ENCODE data around the gene TRIM36.

Gene TRIM36, protein sequence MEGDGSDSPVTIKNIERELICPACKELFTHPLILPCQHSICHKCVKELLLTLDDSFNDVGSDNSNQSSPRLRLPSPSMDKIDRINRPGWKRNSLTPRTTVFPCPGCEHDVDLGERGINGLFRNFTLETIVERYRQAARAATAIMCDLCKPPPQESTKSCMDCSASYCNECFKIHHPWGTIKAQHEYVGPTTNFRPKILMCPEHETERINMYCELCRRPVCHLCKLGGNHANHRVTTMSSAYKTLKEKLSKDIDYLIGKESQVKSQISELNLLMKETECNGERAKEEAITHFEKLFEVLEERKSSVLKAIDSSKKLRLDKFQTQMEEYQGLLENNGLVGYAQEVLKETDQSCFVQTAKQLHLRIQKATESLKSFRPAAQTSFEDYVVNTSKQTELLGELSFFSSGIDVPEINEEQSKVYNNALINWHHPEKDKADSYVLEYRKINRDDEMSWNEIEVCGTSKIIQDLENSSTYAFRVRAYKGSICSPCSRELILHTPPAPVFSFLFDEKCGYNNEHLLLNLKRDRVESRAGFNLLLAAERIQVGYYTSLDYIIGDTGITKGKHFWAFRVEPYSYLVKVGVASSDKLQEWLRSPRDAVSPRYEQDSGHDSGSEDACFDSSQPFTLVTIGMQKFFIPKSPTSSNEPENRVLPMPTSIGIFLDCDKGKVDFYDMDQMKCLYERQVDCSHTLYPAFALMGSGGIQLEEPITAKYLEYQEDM

DNA sequence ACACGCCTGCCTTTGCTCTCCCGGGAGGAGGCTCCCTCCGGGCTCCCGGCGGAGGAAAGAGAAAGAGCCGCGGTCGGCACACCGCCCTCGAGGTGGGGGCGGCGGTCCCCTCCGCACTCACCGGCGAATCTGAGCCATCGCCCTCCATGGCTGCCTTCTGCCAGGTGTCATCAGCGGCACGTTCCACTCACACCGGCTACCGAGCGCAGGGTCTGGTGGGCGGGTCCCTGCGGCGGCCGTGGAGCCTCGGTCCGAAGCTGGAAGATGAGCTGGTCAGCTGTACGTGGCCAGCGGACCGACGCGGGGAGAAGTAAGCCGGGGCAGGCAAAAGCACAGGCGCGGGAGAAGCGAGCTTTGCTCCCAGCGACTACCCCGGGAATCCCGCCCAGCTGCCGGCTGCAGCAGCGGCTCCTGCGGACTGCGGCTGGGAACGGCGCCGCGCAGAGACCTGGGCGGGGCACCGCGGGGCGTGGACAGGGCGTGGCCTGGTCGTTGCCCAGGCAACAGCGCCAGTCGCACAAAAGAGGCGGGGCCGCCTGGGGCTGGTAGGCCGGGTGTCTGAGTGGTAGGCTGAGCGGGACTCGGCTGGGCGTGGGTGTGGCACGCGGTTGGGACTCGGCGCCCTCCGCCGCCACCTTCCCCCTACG, at the start of gene TRIM36:
Gene TRIM36, minus strand, starts transcription at position 422 of the 647 bp plus-strand sequence. Its CDS starts 274 bp downstream, at position 148.
- FAIRE-seq = no peak

DNA sequence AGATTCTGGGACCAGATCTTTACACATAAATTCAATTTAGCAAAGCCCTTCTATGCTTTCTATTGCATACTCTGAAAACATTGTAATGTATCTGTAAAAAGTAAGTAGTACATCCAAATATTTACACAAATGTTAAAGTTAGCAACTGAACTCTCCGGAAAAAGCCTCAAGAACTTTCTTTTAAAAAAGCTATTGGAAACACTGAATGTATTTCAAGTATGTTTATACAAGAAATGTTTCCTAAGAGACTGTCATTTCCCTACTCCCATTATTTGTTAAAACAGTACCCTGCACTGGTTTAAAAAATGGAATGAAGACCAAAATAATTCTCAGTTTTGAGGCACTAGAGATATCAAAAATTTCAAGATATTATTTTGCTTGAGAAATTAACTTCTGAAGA, 44.8 kb upstream of the TRIM36 start:
- FAIRE-seq = no peak

GRCh38 chr5:115209279-115209678, 39.6 kb upstream of the TRIM36 start:
- no peak for FAIRE-seq

- no peak for FAIRE-seq
Measured at GRCh38 chr5:115202952-115203351, 33.2 kb upstream of the TRIM36 start.

GRCh38 chr5:115196161-115196560, 26.5 kb upstream of the TRIM36 start:
- no peak for FAIRE-seq

DNA sequence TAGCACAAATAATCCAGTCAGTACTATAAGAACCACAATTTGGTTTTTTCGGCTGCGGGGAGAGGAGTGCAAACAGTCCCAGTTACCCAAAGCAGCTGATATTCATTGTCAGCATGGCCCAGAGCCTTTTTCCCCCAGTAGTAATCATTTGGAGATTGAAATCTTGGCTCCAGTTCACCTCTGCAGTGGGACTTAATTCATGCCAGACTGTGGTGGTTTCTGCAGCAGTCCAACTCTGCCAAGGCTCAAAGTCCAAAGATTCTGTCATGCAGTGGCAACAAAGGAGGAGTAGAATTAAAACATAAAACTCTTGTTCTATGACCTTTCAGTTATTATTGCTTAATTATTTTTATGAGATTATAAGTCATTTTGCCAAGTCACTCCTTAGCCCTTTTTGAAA, 25.0 kb upstream of the TRIM36 start:
- FAIRE-seq = no peak

DNA sequence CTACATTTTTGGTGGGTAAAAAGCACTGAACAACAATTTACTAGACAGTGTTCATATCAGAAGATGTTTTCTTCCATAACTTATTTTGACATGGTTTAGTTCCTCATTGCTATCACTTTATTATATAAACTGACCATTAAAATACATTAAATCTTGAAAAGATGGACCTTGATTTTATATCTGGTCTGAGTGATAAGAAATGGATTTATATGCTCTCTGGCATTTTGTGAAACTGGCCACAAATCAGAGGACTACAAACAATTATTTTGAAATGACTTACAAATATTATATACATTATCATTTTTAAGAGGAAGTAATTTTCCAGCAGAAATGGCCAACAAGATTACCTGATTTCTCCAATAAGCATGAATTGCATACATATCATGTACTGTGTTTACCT, 23.6 kb upstream of the TRIM36 start:
- no peak for FAIRE-seq

DNA sequence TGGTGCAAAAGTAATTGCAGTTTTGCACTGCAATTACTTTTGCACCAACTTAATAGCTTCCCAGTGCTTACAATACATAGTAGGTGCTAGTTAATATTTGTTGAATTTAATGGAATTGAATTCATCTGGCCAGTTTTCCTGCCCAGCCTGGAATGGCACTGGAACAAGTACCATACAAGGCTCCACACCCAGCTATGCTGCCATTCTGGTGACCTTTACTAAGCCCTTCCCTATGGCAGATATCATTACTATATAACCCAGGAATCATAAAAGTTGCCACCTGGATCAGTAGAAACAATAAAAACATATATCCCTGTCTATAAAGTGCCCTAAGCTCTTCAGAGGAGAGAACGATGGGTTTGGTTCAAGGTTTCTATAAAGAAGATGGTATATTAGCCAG, 22.4 kb upstream of the TRIM36 start:
- no peak for FAIRE-seq

DNA sequence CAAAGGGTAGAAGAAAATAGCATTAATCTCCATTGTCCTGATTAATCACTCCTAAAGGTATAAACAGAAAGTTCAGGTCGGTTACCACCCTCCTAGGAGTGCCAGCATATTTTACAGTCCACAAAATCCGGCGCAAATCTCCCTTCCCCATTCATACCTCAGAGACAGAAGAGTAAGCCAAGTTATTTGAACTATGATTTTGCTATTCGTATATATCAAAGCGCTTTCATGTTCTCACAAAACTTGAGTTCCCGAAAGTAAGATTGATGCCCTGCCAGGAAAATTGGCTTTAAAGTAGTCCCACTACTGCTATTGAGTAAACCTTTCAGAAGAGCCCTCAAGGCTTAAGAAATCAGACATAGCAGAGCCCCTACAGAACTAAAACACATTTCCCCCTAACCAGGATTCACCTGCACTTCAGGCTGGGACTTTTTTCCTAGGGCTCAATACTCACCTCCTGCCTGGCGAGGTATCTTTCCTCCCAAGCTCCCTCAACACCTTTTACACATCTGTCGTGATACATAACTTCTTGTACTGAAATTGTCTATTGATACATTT, 21.8 kb upstream of the TRIM36 start:
- FAIRE-seq = no peak

DNA sequence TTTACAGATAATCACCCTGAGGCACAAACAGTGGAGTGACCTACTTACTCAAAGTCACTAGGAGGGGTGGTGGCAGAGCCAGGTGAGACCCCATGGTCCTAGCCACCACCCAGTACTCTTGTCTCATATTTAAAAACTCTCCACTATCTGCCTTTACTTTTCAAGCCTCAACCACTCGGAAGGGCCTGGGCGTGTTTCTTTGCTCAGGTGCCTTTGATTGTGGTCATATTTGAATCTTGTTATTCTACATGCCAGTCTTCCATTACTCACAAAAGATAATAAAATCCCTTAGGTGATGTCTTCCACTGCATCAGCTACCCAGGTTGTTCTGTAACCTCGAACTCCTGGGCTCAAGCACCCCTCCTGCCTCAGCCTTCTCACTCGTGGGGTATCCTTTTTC, 20.7 kb upstream of the TRIM36 start:
- FAIRE-seq = no peak

GRCh38 chr5:115189866-115190265, 20.2 kb upstream of the TRIM36 start:
- FAIRE-seq = no peak

GRCh38 chr5:115186794-115187193, 17.1 kb upstream of the TRIM36 start:
- no peak for FAIRE-seq

DNA sequence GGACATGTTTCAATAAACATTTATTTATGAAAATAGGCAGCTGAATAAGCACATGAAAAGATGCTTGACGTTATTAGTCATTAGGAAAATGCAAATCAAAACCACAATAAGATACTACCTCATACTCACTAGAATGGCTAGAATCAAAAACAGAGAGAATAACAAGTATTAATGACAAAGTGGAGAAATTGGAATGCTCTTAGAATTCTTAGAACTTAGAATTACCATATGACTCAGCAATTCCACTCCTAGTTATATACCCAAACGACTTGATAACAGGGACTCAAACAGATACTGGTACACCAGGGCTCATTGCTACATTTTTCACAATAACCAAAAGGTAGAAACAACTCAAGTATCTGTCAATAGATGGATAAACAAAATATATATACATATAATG, 15.1 kb upstream of the TRIM36 start:
- no peak for FAIRE-seq

- no peak for FAIRE-seq
Measured at GRCh38 chr5:115181757-115182156, 12.0 kb upstream of the TRIM36 start.

DNA sequence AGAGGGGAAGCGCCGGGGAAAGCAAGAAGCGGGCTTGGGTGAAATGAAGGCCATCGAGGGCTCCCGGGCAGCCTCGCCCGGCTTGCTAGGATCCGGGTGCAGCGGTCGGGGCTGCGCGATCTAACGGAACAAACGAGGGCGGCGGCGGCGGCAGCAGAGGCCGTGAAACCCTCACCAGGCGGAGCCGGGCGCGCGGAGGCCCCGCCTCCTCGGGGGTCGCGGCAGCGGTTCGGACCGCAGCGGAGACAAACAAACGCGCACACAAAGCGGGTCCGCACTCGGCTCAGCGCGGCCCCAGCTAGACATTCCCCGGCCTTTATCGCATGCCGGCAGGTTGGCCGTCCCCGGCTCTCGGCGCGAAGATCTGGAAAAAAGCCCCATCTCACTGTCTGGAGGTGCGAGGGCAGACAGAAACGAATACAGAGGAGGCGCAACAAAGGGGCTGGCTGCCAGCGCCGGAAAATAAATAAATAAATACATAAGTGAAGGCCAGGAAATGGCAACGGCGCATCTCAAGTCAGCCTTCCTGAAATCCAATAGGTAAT, 10.5 kb upstream of the TRIM36 start:
- no peak for FAIRE-seq

- no peak for FAIRE-seq
Measured at GRCh38 chr5:115179394-115180164, 9.9 kb upstream of the TRIM36 start.

DNA sequence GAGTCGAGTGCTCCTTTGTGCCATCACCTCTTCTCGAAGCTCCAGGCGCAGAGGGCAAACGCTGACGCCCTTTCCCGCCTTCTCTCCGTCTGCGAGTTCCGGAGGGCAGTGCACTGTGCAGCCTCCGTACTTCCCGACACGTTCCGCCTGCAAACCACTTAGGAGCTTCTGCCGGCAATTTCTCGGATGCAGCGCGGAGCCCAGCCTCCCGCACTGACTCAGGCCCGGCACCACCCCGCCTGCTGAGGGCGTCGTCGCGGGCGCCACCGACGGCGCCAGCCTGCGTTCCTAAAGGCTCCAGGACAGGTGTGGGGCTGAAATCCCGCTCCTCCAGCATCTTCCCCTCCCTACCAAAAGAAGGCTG, 9.3 kb upstream of the TRIM36 start:
- no peak for FAIRE-seq

- FAIRE-seq = no peak
Measured at GRCh38 chr5:115170929-115171510, 1.3 kb upstream of the TRIM36 start.

- FAIRE-seq = no peak
Measured at GRCh38 chr5:115170134-115170928, 623 bp upstream of the TRIM36 start.

- no peak for FAIRE-seq
Measured at GRCh38 chr5:115168829-115169486, 750 bp downstream of the TRIM36 start.

Data from endometrium (tissue), 2 donors.